WTC11 (cell line): ENCODE data around the gene GRM4. TPM values are rescaled to one million over a fixed set of nuclear protein-coding genes. Genes with fewer than 3 reads are reported as not detected.

Experiments
- ATAC-seq: fragments of 200-7000 bp; cut with Tn5 transposase; 2 replicates; pipeline ENCODE4 v1.10.0; 2021; ENCODE audit warnings: mild to moderate bottlenecking, moderate library complexity
- CTCF ChIA-PET: fragments of 300-600 bp; sonication (Branson Sonifier 250); formaldehyde crosslinking; loops from one replicate; lab custom pipeline; 2021; ENCODE audit warnings: antibody characterized with exemption; lab: Charles Lee
- POLR2A ChIA-PET: fragments of 350-600 bp; sonication (Branson Sonifier 250); formaldehyde crosslinking; loops from one replicate; lab custom pipeline; 2021; ENCODE audit warnings: antibody characterized with exemption; lab: Charles Lee
- DNase-seq: peaks from one replicate; pipeline ENCODE4 v3.0.0; 2021; ENCODE audit warnings: low spot score
- H3K27ac Mint-ChIP-seq: 2 replicates; pipeline ENCODE4 v1.8.0; 2021; ENCODE audit warnings: mixed read lengths
- H3K27me3 Mint-ChIP-seq: 2 replicates; pipeline ENCODE4 v1.8.0; 2021; ENCODE audit warnings: low read depth, mild to moderate bottlenecking, moderate library complexity, mixed read lengths
- H3K36me3 Mint-ChIP-seq: 2 replicates; pipeline ENCODE4 v1.8.0; 2021; ENCODE audit warnings: mixed read lengths
- H3K4me1 Mint-ChIP-seq: 2 replicates; pipeline ENCODE4 v1.8.0; 2022; ENCODE audit warnings: mixed read lengths
- H3K4me3 Mint-ChIP-seq: 2 replicates; pipeline ENCODE4 v1.8.0; 2021; ENCODE audit warnings: mild to moderate bottlenecking, moderate library complexity, mixed read lengths
- H3K9me3 Mint-ChIP-seq: 2 replicates; pipeline ENCODE4 v1.8.0; 2021; ENCODE audit warnings: mixed read lengths
- ATF2 ChIP-seq: sonication (generic); formaldehyde crosslinking; IDR thresholded peaks from 2 replicates; pipeline ENCODE4 v1.8.1; 2022; ENCODE audit warnings: low read depth, missing genetic modification reagents, borderline replicate concordance
- CREB1 ChIP-seq: sonication (generic); formaldehyde crosslinking; IDR thresholded peaks from 2 replicates; pipeline ENCODE4 v1.8.0; 2023; ENCODE audit warnings: mild to moderate bottlenecking, missing genetic modification reagents
- E2F5 ChIP-seq: sonication (generic); formaldehyde crosslinking; IDR thresholded peaks from 2 replicates; pipeline ENCODE4 v1.8.1; 2022; ENCODE audit warnings: mild to moderate bottlenecking, moderate library complexity, missing genetic modification reagents
- EMX1 ChIP-seq: fragments of 250-450 bp; sonication (Bioruptor Pico); IDR thresholded peaks from 2 replicates; pipeline ENCODE4 v1.8.0; 2021; ENCODE audit warnings: mild to moderate bottlenecking
- ERG ChIP-seq: fragments of 250-450 bp; sonication (Bioruptor Pico); IDR thresholded peaks from 2 replicates; pipeline ENCODE4 v1.8.0; 2021; ENCODE audit warnings: mild to moderate bottlenecking
- ETV6 ChIP-seq: sonication (generic); formaldehyde crosslinking; IDR thresholded peaks from 2 replicates; pipeline ENCODE4 v1.8.1; 2022; ENCODE audit warnings: mild to moderate bottlenecking, missing genetic modification reagents
- IRF2 ChIP-seq: sonication (generic); formaldehyde crosslinking; IDR thresholded peaks from 2 replicates; pipeline ENCODE4 v1.8.0; 2022; ENCODE audit warnings: low read depth, missing genetic modification reagents, borderline replicate concordance
- MXD4 ChIP-seq: fragments of 250-450 bp; sonication (Bioruptor Pico); IDR thresholded peaks from 2 replicates; pipeline ENCODE4 v1.8.0; 2021; ENCODE audit warnings: mild to moderate bottlenecking, moderate library complexity, borderline replicate concordance
- NR1H2 ChIP-seq: sonication (generic); formaldehyde crosslinking; IDR thresholded peaks from 2 replicates; pipeline ENCODE4 v1.9.0; 2021; ENCODE audit warnings: mild to moderate bottlenecking, moderate library complexity, missing genetic modification reagents
- NR3C1 ChIP-seq: sonication (generic); formaldehyde crosslinking; conservative IDR thresholded peaks from 2 replicates; pipeline ENCODE4 v1.8.1; 2023; ENCODE audit warnings: low read depth, mild to moderate bottlenecking, missing genetic modification reagents
- TCF7 ChIP-seq: sonication (generic); formaldehyde crosslinking; IDR thresholded peaks from 2 replicates; pipeline ENCODE4 v1.8.0; 2022; ENCODE audit warnings: mild to moderate bottlenecking, low read depth, missing genetic modification reagents, moderate library complexity
- TEAD1 ChIP-seq: sonication (generic); formaldehyde crosslinking; IDR thresholded peaks from 2 replicates; pipeline ENCODE4 v1.8.0; 2022; ENCODE audit warnings: mild to moderate bottlenecking, missing genetic modification reagents
- TEAD4 ChIP-seq: sonication (generic); formaldehyde crosslinking; IDR thresholded peaks from 2 replicates; pipeline ENCODE4 v1.8.0; 2022; ENCODE audit warnings: mild to moderate bottlenecking, missing genetic modification reagents
- ZNF232 ChIP-seq: sonication (generic); formaldehyde crosslinking; IDR thresholded peaks from 2 replicates; pipeline ENCODE4 v1.8.0; 2022; ENCODE audit warnings: mild to moderate bottlenecking, missing genetic modification reagents
- ZNF263 ChIP-seq: sonication (generic); formaldehyde crosslinking; IDR thresholded peaks from 2 replicates; pipeline ENCODE4 v1.8.1; 2022; ENCODE audit warnings: low read depth, mild to moderate bottlenecking, moderate library complexity, missing genetic modification reagents
- ZNF512 ChIP-seq: sonication (generic); formaldehyde crosslinking; IDR thresholded peaks from 2 replicates; pipeline ENCODE4 v1.8.1; 2022; ENCODE audit warnings: missing genetic modification reagents, borderline replicate concordance
- ZNF532 ChIP-seq: fragments of 250-450 bp; sonication (Bioruptor Pico); IDR thresholded peaks from 2 replicates; pipeline ENCODE4 v1.9.0; 2021; ENCODE audit warnings: mild to moderate bottlenecking, borderline replicate concordance
- ZNF671 ChIP-seq: fragments of 250-450 bp; sonication (Bioruptor Pico); IDR thresholded peaks from 2 replicates; pipeline ENCODE4 v1.8.0; 2021; ENCODE audit warnings: mild to moderate bottlenecking
- total RNA-seq: library from RNA; stranded (reverse); gene quantifications from 3 replicates; pipeline ENCODE4 v1.2.3, GENCODE V29; 2021

Gene GRM4
- total RNA-seq, 1 experiment from 2014 or later = 34.5 TPM

- Mint-ChIP-seq H3K27ac (peak overlapping the region; percentile 56), H3K9me3 (no peaks in the 10 kb centered on the region), H3K4me3 (no peak overlapping the region), H3K27me3 (peaks cover 11% of the 10 kb centered on the region), H3K36me3 (no peaks in the 10 kb centered on the region), H3K4me1 (peaks cover 94% of the 10 kb centered on the region)
- ChIA-PET CTCF (interaction anchor here (0.6 to 4.3 kb wide), 12 partner anchors 10 to 85 kb away, joined by 3 to 34 read pairs (median 4); no protein-coding TSS in a partner anchor), POLR2A (interaction anchor here (0.6 to 0.7 kb wide), 2 partner anchors 135 to 300 kb away, joined by 3 read pairs; no protein-coding TSS in a partner anchor)
- DNase-seq (no peak), ATAC-seq (peak; percentile 25)
- no peak for TF ChIP-seq NR1H2 (CRISPR knock-in tag)
- TF ChIP-seq TCF7 = no peak
- TF ChIP-seq CREB1 (CRISPR knock-in tag) = no peak
- no peak for TF ChIP-seq IRF2 (CRISPR knock-in tag)
- peak; percentile 43; the same call in 1 of the 2 replicates for TF ChIP-seq ETV6 (CRISPR knock-in tag)
Measured at GRCh38 chr6:34138914-34139510, 6.9 kb downstream of the GRM4 start.

- Mint-ChIP-seq H3K27me3 (peaks cover 4% of the 10 kb centered on the region), H3K4me3 (no peak overlapping the region), H3K4me1 (peaks cover 92% of the 10 kb centered on the region), H3K36me3 (no peaks in the 10 kb centered on the region), H3K9me3 (no peaks in the 10 kb centered on the region), H3K27ac (peak overlapping the region; percentile 56)
- peak; percentile 12 for ATAC-seq
- CTCF ChIA-PET = interaction anchor here (0.9 to 4.3 kb wide), 13 partner anchors 8 to 111 kb away, joined by 3 to 34 read pairs (median 4); partner anchors contain the start of gene GRM4
- no peak for DNase-seq
- 0 out of 2 replicates have a peak, but pooled peaks have one; percentile 16 for TF ChIP-seq TEAD1 (CRISPR knock-in tag)
- TF ChIP-seq E2F5 (CRISPR knock-in tag) = no peak
- POLR2A ChIA-PET = interaction anchor here (0.6 to 2.8 kb wide), 2 partner anchors 12 to 136 kb away, joined by 3 to 15 read pairs; no protein-coding TSS in a partner anchor
Measured at GRCh38 chr6:34138191-34138590, 7.7 kb downstream of the GRM4 start.

- no peak overlapping the region for H3K4me3 Mint-ChIP-seq
- POLR2A ChIA-PET = interaction anchor here (2.8 kb wide), 1 partner anchor 9 kb away, joined by 15 read pairs; no protein-coding TSS in a partner anchor
- no peak for ATAC-seq
- H3K27ac Mint-ChIP-seq = no peak overlapping the region
- no peaks in the 10 kb centered on the region for H3K27me3 Mint-ChIP-seq
- no peaks in the 10 kb centered on the region for H3K9me3 Mint-ChIP-seq
- CTCF ChIA-PET = interaction anchor here (2.6 to 4.3 kb wide), 5 partner anchors 9 to 108 kb away, joined by 9 to 34 read pairs (median 12); partner anchors contain the start of gene GRM4
- TF ChIP-seq ATF2 (CRISPR knock-in tag) (no peak), ZNF263 (CRISPR knock-in tag) (no peak), NR3C1 (CRISPR knock-in tag) (no peak), MXD4 (CRISPR knock-in tag) (no peak), TEAD4 (CRISPR knock-in tag) (no peak), CREB1 (CRISPR knock-in tag) (no peak), ZNF232 (no peak), ZNF671 (CRISPR knock-in tag) (no peak), ERG (CRISPR knock-in tag) (no peak), EMX1 (CRISPR knock-in tag) (no peak), TEAD1 (CRISPR knock-in tag) (no peak), TCF7 (no peak), ZNF512 (CRISPR knock-in tag) (no peak), ZNF532 (CRISPR knock-in tag) (no peak)
- TF ChIP-seq, all 79 proteins: peak for 0
- no peak for DNase-seq
- H3K4me1 Mint-ChIP-seq = peaks cover 89% of the 10 kb centered on the region
- H3K36me3 Mint-ChIP-seq = no peaks in the 10 kb centered on the region
Measured at GRCh38 chr6:34135541-34135940, 10.3 kb downstream of the GRM4 start.
